ENCODE results near the gene C1QTNF4. TPM values are rescaled to one million over a fixed set of nuclear protein-coding genes. Genes with fewer than 3 reads are reported as not detected.
"Not testable (repeated sequence)": the region's sequence is repeated elsewhere in the genome, so short reads cannot be mapped to it uniquely, and the experiment has no call there.

The C1QTNF4 gene
- total and polyA plus RNA-seq, 10 of the 15 experiments (the other 5 are each of a cell fraction or from before 2014, with no cell fraction given): 0.06 TPM; not detected in 9

GRCh38 chr11:47550288-47551047, 43.7 kb downstream of the C1QTNF4 start:
- Histone ChIP-seq H3K9me3 (replicated peaks; ENCODE audit: control insufficient read depth, insufficient read depth, low read length) (no peaks in the 10 kb centered on the region), H3K27ac (ENCODE audit: control insufficient read depth, insufficient read depth) (peak overlapping the region; percentile 50; the same call in 1 of the 2 replicates), H3K36me3 (ENCODE audit: control insufficient read depth in 2 of 2, insufficient read depth in 2 of 2, low read length in 1 of 2) (no peaks in the 10 kb centered on the region), H3K79me2 (ENCODE audit: control insufficient read depth, insufficient read depth, low read length) (peaks cover 74% of the 10 kb centered on the region), H3K27me3 (replicated peaks in 1 of 2; ENCODE audit: control insufficient read depth in 2 of 2, insufficient read depth in 2 of 2, low read length in 1 of 2) (no peaks in the 10 kb centered on the region), H3K4me2 (ENCODE audit: control insufficient read depth, insufficient read depth) (peak overlapping the region; percentile 46), H3K4me1 (ENCODE audit: control insufficient read depth, insufficient read depth, low read length) (peaks cover 10% of the 10 kb centered on the region; the same call in 1 of the 2 replicates), H2AFZ (ENCODE audit: control insufficient read depth, low read depth, low read length) (no peak overlapping the region), H4K20me1 (ENCODE audit: control insufficient read depth, insufficient read depth) (no peaks in the 10 kb centered on the region), H3K9ac (ENCODE audit: control insufficient read depth, insufficient read depth, low read length) (no peak overlapping the region), H3K4me3 (peak overlapping the region; percentile 83)
- BruUV-seq (replicated peaks): no TSS peak
- 74% methylated on average over 10 of the region's 10 CpGs for WGBS (ENCODE audit: insufficient coverage, insufficient replicate concordance, low lambda C conversion rate, missing lambda C conversion rate)
- intact Hi-C loops (cut with micrococcal nuclease; ENCODE audit: unreplicated experiment) (loop anchor here (5.0 kb wide), 1 partner anchor 33 kb away; no protein-coding TSS in a partner anchor), in situ Hi-C loops (cut with MboI) (no loop called here)
- FAIRE-seq (peak; percentile 47), ATAC-seq (no peak), DNase-seq (ENCODE audit: low read depth, low spot score) (no peak)
- ChIA-PET RAD21 (ENCODE audit: unreplicated experiment) (interaction anchor here (1.5 to 3.5 kb wide), 2 partner anchors 28 to 37 kb away, joined by 3 to 11 read pairs; no protein-coding TSS in a partner anchor), CTCF (interaction anchor here (1.2 to 3.2 kb wide), 5 partner anchors 12 to 52 kb away, joined by 5 to 22 read pairs (median 6); no protein-coding TSS in a partner anchor), SMC1A (ENCODE audit: uncharacterized antibody, unreplicated experiment) (interaction anchor here (1.1 to 3.6 kb wide), 8 partner anchors 12 to 44 kb away, joined by 3 to 40 read pairs (median 4); partner anchors contain the start of genes KBTBD4 and NDUFS3), POLR2A (interaction anchor here (0.6 to 3.9 kb wide), 9 partner anchors 11 to 463 kb away, joined by 3 to 16 read pairs (median 5); no protein-coding TSS in a partner anchor)
- TF ChIP-seq ATF7 (IDR thresholded peaks at IDR 0.05; ENCODE audit: low read depth) (peak; percentile 47; the same call in 1 of the 2 replicates), RCOR1 (conservative IDR thresholded peaks at IDR 0.05; ENCODE audit: low read depth, low read length) (no peak), KLF5 (IDR thresholded peaks at IDR 0.05; ENCODE audit: partially characterized antibody) (no peak)
- TF ChIP-seq, protein P1, sequence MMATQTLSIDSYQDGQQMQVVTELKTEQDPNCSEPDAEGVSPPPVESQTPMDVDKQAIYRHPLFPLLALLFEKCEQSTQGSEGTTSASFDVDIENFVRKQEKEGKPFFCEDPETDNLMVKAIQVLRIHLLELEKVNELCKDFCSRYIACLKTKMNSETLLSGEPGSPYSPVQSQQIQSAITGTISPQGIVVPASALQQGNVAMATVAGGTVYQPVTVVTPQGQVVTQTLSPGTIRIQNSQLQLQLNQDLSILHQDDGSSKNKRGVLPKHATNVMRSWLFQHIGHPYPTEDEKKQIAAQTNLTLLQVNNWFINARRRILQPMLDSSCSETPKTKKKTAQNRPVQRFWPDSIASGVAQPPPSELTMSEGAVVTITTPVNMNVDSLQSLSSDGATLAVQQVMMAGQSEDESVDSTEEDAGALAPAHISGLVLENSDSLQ (IDR thresholded peaks at IDR 0.05): peak; percentile 66

DNA sequence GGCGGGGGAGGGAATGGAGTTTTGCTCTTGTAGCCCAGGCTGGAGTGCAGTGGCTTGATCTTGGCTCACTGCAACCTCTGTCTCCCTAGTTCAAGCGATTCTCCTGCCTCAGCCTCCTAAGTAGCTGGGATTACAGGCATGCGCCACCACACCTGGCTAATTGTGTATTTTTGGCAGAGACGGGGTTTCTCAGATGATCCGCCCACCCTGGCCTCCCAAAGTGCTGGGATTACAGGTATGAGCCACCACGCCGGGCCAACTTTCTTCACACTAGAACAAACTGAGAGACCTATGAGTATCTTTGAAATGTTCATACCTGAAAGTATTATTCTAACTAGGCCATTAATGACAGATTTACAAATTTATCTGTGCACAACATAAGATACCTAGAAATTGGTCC, 47.9 kb downstream of the C1QTNF4 start:
- H2AFZ ChIP-seq (ENCODE audit: control insufficient read depth, low read depth, low read length); BruUV-seq (replicated peaks); DNase-seq (ENCODE audit: low read depth, low spot score); H3K4me3 ChIP-seq; H3K27me3 ChIP-seq (replicated peaks in 1 of 2; ENCODE audit: control insufficient read depth in 2 of 2, insufficient read depth in 2 of 2, low read length in 1 of 2); intact Hi-C loops (cut with micrococcal nuclease; ENCODE audit: unreplicated experiment); POLR2A ChIA-PET; in situ Hi-C loops (cut with MboI); H3K9me3 ChIP-seq (replicated peaks; ENCODE audit: control insufficient read depth, insufficient read depth, low read length); FAIRE-seq; H3K4me1 ChIP-seq (ENCODE audit: control insufficient read depth, insufficient read depth, low read length); ATAC-seq; H3K9ac ChIP-seq (ENCODE audit: control insufficient read depth, insufficient read depth, low read length); H3K36me3 ChIP-seq (ENCODE audit: control insufficient read depth in 2 of 2, insufficient read depth in 2 of 2, low read length in 1 of 2); CTCF ChIA-PET; RAD21 ChIA-PET (ENCODE audit: unreplicated experiment); H4K20me1 ChIP-seq (ENCODE audit: control insufficient read depth, insufficient read depth); H3K27ac ChIP-seq (ENCODE audit: control insufficient read depth, insufficient read depth); H3K4me2 ChIP-seq (ENCODE audit: control insufficient read depth, insufficient read depth): not testable (repeated sequence)
- SMC1A ChIA-PET (ENCODE audit: uncharacterized antibody, unreplicated experiment): interaction anchor here (7.2 kb wide), 1 partner anchor 14 kb away, joined by 42 read pairs; no protein-coding TSS in a partner anchor
- peaks cover 94% of the 10 kb centered on the region for H3K79me2 ChIP-seq (ENCODE audit: control insufficient read depth, insufficient read depth, low read length)
- WGBS (ENCODE audit: insufficient coverage, insufficient replicate concordance, low lambda C conversion rate, missing lambda C conversion rate): 82% methylated on average over 6 of the region's 7 CpGs
